GM04504 (cell line): Measurements from ENCODE around the gene ZNF141.
"Not testable (repeated sequence)": the region's sequence is repeated elsewhere in the genome, so short reads cannot be mapped to it uniquely, and the experiment has no call there.

Source experiments
- DNase-seq: peaks from one replicate; pipeline ENCODE4 v3.0.0-alpha.2; 2012; ENCODE audit warnings: low read depth

The ZNF141 gene

DNA sequence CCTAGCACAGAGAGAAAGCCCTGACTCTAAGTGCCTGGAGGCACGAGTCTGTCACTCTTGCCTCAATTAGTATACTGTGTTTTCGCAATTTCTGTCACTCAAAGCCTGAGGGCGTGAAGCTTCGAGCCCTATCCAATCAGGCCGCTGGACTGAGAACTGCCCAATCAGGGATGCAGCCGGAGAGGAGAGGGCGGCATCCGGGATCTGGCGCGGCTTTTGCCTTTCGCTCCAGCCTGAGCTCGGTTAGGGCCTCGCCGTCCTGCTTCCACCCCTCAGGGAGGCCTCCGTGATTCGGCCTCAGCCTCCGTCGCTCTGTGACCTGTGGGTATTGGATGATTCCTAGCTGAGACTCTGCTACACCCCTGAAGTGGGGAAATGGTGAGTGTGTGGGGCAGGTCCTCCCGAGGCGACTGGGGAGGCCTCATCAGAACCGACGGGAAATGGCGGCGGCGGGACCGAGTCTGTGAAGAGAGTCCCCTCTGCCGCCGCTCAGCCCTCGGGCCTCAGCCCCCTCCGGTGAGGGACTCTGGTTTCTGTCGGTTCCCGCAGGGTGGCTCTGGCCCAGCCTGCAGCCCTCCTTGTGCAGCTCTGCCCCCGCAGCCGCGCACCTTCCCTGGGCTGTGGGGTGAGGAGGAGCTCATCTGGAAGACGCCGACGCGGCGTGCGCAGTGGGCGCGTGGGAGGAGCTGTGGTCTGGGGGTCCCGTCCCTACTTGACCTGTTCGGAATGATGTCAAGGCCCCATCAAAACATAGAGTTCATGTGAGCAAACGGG is 48.5 kb downstream of the ZNF141 start:
- DNase-seq: no peak

DNA sequence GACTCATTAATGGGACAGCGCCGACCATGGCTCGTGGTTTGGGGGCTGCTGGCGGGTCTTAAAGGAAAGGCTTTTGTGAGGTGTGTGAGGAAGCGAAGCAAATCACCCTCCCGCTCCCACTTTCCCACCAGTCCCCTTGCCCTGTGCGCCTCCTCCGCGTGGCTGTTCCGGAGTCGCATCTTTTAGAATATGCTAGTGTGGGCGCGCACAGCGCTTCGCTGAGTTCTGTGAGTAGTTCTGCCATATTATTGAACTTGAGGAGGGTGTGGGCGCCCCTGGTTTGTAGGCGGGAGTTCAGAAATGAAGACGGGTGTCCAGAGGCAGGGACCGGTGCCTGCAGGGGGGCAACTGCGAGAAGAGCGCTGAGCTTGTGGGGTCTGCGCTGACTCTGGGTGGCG is 49.1 kb downstream of the ZNF141 start:
- DNase-seq: no peak

DNA sequence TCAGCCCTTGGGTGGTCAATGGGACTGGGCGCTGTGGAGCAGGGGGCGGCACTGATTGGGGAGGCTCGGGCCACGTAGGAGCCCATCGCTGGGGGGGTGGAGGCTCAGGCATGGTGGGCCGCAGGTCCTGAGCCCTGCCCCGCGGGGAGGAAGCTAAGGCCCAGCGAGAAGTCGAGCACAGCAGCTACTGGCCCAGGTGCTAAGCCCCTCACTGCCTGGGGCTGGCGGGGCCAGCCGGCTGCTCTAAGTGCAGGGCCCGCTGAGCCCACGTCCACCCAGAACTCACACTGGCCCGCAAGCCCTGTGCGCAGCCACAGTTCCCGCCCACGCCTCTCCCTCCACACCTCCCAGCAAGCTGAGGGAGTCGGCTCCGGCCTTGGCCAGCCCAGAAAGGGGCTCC is 66.4 kb downstream of the ZNF141 start:
- DNase-seq: no peak

DNA sequence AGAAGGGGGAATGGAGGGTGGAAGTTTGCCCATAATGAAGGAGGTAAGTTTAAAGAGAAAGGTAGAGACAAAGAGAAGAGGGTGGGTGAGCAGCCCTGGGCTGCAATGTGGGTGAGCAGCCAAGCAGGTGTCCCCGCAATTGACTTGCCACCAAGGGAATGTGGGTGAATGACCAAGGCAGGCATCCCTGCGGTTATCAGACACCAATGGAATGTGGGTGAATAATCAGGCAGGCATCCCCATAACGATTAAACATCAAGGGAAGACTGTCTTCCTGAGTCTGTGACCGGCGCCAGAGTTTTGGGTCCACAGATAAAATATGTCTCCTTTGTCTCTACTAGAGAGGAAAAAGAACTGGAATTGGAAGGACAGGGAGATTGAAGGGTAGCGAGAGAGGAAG is 70.7 kb downstream of the ZNF141 start:
- not testable (repeated sequence) for DNase-seq

DNA sequence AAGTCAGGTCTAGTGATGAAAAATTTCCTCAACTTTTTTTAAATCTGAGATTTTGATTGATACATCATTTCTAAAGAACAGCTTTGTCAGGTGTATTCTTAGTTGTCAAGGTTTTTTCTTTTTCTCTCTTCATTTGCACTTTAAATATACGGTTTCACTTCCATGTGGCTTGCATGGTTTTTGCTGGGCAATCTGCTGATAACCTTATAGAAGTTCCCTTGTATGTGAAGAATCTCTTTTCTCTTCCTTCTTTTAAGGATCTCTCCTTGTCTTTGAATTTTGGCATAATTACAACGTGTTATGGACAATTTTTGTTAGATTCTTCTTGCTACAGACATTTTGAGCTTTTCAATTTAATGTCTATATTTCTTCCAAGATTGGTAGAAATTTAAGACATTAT is 85.0 kb downstream of the ZNF141 start:
- DNase-seq: no peak
